LHCN-M2 (cell line): ENCODE data around the gene SPEN. TPM values are rescaled to one million over a fixed set of nuclear protein-coding genes. Genes with fewer than 3 reads are reported as not detected.

Source experiments
- DNase-seq: peaks from one replicate; pipeline ENCODE4 v3.0.0-alpha.2; 2012; ENCODE audit warnings: low read depth
- total RNA-seq: library from RNA; depleted of rRNA; stranded (reverse); fragments of >200 nt; gene quantifications from 2 replicates; pipeline ENCODE4 v1.2.3, GENCODE V29; 2014; rRNA removed

Gene SPEN
- total RNA-seq, 1 experiment from 2014 or later = 7.7 TPM

DNA sequence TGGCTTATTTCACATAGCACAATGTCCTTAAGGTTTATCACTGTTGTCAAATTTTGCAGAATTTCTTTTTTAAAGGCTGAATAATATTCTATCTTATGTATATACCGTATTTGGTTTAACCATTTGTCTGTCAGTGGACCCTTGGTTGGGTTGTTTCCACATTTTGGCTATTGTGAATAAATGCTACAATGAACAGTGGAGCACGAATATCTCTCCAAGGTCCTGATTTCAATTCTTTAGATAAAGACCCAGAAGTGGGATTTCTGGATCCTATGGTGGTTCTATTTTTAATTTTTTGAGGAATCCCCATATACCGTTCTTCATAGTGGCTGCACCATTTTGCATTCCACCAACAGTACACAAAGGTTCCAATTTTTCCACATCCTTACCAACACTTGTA is 134.2 kb downstream of the SPEN start:
- DNase-seq = no peak

DNA sequence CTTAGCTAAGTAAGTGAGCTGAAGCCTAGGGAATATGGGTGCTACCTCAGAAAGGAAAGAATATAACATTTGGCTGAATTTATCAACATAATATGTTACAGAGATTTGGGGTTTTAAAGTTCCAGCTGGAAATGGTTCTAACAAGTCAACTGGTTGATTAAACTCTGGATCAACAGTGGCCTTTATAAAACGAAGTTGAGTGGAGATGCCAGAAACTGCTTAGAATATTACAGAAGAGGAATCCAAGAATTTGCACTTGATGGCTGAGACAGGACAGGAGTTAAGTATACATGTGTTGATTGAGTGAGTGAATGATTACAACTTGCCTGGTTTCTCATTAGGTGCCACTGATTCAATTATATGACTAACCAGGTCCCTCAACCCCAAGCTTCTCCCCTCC is 135.8 kb downstream of the SPEN start:
- DNase-seq = no peak

DNA sequence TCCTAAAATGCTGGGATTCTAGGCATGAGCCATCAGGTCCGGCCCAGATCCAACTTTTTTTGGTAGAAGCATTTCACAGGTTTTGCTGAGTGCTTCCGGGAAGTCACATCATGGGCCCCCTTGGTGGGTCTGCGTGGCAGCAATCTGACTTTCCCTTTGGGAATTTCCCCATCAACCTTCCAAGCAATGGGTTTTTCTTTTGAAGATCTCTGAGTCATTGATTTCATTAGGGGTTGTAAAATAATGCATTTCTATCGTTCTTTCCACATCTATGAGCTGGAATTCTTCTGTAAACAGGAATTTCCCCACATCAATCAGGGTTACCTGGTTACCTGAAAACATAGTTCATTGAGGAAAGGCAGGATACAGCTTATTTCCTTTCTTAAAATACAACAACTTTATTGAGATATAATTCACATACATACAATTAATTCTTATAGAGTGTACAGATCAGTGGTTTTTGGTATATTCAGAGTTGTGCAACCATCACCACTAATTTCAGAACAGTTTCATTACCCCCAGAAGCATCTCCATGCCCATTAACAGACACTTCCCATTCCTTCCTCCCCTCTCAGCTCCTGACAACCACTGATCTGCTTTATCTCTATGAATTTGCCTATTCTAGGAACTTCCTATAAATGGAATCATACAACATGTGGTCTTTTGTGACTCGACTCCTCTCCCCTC is 138.2 kb downstream of the SPEN start:
- DNase-seq = no peak

DNA sequence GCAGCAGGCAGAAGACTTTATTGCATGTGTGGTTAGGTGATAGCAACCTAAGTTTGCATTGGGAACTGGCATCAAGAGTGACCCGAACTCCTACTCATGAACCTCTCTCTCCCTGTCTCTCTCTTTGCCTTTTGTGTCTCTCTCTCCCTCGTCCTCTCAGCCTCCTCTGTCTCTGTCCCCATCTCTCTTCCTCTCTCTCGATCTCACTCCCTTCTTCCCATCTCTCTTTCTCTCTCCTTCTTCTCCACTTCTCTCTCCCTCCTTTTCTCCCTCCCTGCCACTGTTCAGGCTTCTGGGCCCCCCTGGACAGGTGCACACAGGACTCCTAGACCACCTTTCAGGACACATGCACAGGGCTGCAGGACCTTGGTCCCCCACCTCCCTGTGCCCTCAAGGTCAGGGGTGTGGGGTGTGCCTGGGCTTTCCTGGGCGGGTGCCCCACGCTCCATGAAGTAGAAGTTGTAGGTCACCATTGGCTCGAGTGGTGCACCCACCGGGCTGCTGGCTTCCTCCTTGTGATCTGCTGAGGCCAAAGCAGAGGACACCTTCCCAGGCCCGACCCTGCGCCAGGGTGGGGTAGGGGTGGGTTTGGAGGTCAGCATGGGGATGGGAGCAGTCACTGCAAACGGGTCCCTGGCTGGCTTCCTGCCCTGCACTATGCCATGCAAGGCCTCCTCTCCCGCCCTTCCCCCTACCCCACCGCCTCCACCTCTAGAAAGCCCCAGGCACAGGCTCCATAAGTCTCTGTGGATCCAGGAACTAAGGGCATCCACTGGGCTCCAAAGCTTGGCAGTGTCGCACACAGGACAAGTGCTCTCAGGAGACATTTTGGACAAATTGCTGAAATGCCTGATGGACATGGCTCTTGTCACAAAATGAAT is 141.6 kb downstream of the SPEN start:
- DNase-seq = no peak

DNA sequence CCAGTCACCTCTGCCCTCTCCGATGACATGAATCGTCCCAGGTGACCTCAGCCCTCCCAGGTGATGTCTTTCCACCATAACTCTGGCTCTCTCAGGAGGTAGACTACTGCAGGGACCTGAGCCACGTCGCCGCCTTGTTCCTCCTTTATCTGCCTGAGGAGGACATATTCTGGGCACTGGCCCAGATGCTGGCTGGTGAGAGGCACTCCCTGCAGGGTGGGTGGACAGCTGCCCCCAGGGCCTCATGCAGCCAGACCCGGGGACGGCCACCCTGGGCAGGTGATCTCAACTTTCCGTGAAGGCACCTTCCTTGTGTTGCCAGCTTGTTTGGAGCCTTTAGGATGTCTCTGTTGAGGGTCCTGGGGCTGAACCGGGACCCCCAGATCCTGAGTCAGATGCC is 142.3 kb downstream of the SPEN start:
- no peak for DNase-seq

Other genes starting within 250 kb of the SPEN start
- 6.2 and 10.8 TPM in 2 replicates for gene DDI2, start 230.2 kb upstream of the SPEN start, total RNA-seq
- 31.9 and 37.0 TPM in 2 replicates for gene PLEKHM2, start 163.4 kb upstream of the SPEN start, total RNA-seq
- 0.19 and 0.40 TPM in 2 replicates for gene SLC25A34, start 111.4 kb upstream of the SPEN start, total RNA-seq
- gene TMEM82, start 105.2 kb upstream of the SPEN start, total RNA-seq = 0.11 TPM in 1 of 2 replicates, not detected in the other
- gene FBLIM1, start 88.9 kb upstream of the SPEN start, total RNA-seq = 10.3 and 10.4 TPM in 2 replicates
- 1.3 and 1.4 TPM in 2 replicates for gene UQCRHL, start 40.1 kb upstream of the SPEN start, total RNA-seq
- 37.0 and 44.4 TPM in 2 replicates for gene ZBTB17, start 128.4 kb downstream of the SPEN start, total RNA-seq
- gene SRARP, start 156.5 kb downstream of the SPEN start, total RNA-seq = not detected in 2 replicates
- 3.2 and 3.3 TPM in 2 replicates for gene HSPB7, start 170.3 kb downstream of the SPEN start, total RNA-seq
- not detected in 2 replicates for gene CLCNKA, start 174.3 kb downstream of the SPEN start, total RNA-seq
- gene CLCNKB, start 196.1 kb downstream of the SPEN start, total RNA-seq = not detected in 2 replicates
- gene FAM131C, start 225.9 kb downstream of the SPEN start, total RNA-seq = 0.63 and 1.4 TPM in 2 replicates